ENCODE results near the gene IRF6. TPM values are rescaled to one million over a fixed set of nuclear protein-coding genes. Genes with fewer than 3 reads are reported as not detected.
"Not testable (repeated sequence)": the region's sequence is repeated elsewhere in the genome, so short reads cannot be mapped to it uniquely, and the experiment has no call there.

Gene IRF6
- polyA plus RNA-seq, 6 donors from 2014 or later = 0.54 to 2.4 (median 1.8) TPM; not detected in 1

DNA sequence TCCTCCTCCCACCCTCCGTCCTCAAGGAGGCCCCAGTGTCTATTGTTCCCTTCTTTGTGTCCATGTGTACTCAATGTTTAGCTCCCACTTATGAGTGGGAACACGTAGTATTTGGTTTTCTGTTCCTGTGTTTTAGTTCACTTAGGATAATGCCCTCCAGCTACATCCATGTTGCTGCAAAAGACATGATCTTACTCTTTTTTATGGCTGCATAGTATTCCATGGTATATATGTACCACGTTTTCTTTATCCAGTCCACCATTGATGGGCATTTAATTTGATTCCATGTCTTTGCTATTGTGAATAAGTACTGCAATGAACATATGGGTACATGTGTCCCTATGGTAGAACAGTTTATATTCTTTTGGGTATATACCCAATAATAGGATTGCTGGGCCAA, 12.2 kb downstream of the IRF6 start:
- ATAC-seq (ENCODE audit: low read depth in 2 of 2); DNase-seq; H3K9me3 Mint-ChIP-seq; H3K4me3 Mint-ChIP-seq; H3K27ac Mint-ChIP-seq; H3K4me1 Mint-ChIP-seq: not testable (repeated sequence)
- Mint-ChIP-seq H3K27me3 (peaks cover 41 to 72% (median 67%) of the 10 kb centered on the region in 3 donors), H3K36me3 (peaks cover 15 to 16% of the 10 kb centered on the region in 2 donors)

- H3K9me3 Mint-ChIP-seq = peaks cover 0 to 3% (median 0%) of the 10 kb centered on the region in 7 donors
- H3K4me1 Mint-ChIP-seq = no peaks in the 10 kb centered on the region
- no peak overlapping the region for H3K4me3 Mint-ChIP-seq
- H3K27ac Mint-ChIP-seq = peak overlapping the region in 1 of 6 donors; percentile 26
- H3K27me3 Mint-ChIP-seq = peaks cover 37 to 88% (median 78%) of the 10 kb centered on the region in 3 donors
- ATAC-seq (ENCODE audit: low read depth in 2 of 2) (no peak), DNase-seq (no peak)
- peaks cover 9 to 25% of the 10 kb centered on the region in 2 donors for H3K36me3 Mint-ChIP-seq
Observed at GRCh38 chr1:209791920-209792319, 14.0 kb downstream of the IRF6 start.

DNA sequence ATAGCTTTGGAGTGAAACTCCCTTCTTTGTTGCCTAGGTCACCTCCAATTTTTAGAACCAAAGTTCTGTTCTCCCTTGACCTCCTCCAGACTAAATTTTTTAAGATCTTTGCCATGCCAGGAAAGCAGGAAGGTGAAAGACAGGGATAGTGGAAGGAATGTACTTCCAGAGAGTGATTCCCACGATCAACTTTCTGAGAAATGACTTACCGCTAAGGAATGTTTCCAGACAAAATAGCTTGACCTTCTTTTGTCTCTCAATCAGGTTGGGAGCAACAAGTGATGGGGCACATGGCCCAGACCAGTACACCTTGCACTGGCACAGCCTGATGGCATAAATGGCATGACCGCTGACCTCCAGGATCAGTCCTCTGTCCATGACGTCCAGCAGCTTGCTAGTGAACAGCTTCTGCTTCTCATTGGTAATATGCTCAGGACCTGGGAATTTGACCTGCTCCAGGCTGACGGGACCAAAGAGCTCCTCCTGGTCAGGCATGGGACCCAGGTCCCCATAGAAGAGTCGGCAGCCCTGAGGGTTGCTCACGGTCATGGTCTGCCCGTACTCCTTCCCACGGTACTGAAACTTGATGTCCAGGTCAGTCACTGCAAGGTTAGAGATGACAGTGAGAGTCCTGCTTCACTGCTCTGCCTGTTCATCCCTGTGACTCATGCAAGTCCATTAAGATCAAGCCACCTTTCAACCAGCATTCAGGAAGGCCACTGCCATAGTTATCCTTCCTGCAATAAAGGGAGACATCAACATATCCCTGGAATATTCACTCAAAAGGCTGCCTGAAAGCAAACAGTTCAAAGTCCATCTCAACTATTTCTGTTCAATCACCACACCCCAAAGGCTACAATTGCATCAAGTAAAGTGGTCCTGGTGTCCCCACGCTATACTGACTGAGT, 15.4 kb downstream of the IRF6 start:
- peaks cover 33 to 75% (median 74%) of the 10 kb centered on the region in 3 donors for H3K27me3 Mint-ChIP-seq
- no peak overlapping the region for H3K27ac Mint-ChIP-seq
- H3K4me3 Mint-ChIP-seq = peak overlapping the region in 1 of 8 donors; percentile 3
- ATAC-seq (ENCODE audit: low read depth in 2 of 2) (no peak), DNase-seq (no peak)
- H3K36me3 Mint-ChIP-seq = peaks cover 9 to 25% of the 10 kb centered on the region in 2 donors
- peaks cover 0 to 3% (median 0%) of the 10 kb centered on the region in 7 donors for H3K9me3 Mint-ChIP-seq
- H3K4me1 Mint-ChIP-seq = no peaks in the 10 kb centered on the region

DNA sequence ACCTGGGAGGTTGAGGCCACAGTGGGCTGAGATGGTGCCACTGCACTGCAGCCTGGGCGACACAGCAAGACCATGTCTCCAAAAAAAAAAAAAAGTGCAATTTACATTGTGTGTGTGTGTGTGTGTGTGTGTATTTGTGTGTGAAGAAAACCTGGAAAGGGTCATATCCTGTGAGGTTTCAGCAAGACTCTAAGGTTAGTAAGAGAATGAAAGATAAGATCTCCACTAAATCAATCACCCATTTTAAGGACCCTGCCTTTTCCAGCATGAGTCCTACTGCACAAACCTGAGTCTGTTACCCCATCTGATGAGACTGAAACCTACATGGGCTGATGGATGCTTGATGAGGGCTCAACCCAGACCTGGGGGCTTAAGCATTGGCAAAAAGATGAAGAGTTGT, 16.7 kb downstream of the IRF6 start:
- peaks cover 0 to 6% (median 0%) of the 10 kb centered on the region in 7 donors for H3K9me3 Mint-ChIP-seq
- H3K27ac Mint-ChIP-seq = no peak overlapping the region
- peaks cover 9 to 25% of the 10 kb centered on the region in 2 donors for H3K36me3 Mint-ChIP-seq
- DNase-seq (no peak), ATAC-seq (ENCODE audit: low read depth in 2 of 2) (no peak)
- H3K4me3 Mint-ChIP-seq = no peak overlapping the region
- peaks cover 4 to 10% (median 10%) of the 10 kb centered on the region in 3 donors for H3K4me1 Mint-ChIP-seq
- H3K27me3 Mint-ChIP-seq = peaks cover 29 to 65% (median 62%) of the 10 kb centered on the region in 3 donors

DNA sequence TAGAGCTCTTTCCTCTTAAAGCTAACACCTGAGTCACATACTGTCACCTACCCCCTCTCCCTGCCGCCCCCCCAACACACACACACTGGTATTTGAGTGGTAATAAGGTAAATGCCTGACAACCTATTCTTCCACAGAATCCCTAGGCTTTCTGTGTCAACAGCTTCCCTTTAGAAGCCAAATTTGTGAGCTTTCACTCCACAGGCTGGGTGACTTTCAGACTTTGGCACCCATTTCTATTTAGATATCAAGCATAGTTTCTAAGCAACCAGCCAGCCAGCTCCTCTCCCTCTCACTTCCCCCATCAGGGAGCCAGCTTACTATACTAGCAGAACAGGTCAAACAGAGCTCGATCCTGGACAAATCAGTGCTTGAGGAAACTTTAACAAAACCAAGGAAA, 18.4 kb downstream of the IRF6 start:
- Mint-ChIP-seq H3K27me3 (peaks cover 17 to 50% (median 46%) of the 10 kb centered on the region in 3 donors), H3K4me1 (peaks cover 10 to 26% (median 24%) of the 10 kb centered on the region in 3 donors), H3K4me3 (no peak overlapping the region), H3K9me3 (peaks cover 0 to 7% (median 0%) of the 10 kb centered on the region in 7 donors), H3K27ac (no peak overlapping the region), H3K36me3 (peaks cover 10 to 27% of the 10 kb centered on the region in 2 donors)
- ATAC-seq (ENCODE audit: low read depth in 2 of 2) (no peak), DNase-seq (no peak)

DNA sequence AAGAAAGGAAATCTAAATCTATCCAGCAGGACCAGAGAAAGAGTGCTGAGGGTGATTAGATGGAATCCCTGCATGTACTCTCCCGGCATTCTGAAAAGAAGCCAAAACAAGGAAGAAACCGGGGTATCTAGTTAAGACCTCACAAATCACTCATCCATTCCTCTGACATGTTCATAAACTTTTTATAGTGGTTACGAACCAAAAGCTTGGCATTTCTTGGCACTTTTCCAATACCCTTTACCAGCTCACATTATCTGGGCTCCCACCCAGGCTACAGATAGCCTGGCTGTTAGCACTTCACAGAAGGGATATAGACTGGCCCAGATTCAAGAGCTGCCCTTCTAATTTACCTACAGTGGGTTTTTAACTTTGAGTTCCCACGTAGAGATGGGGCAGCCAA, 19.8 kb downstream of the IRF6 start:
- Mint-ChIP-seq H3K27ac (peak overlapping the region in 2 of 6 donors; percentile 58 to 79), H3K36me3 (peaks cover 8 to 22% of the 10 kb centered on the region in 2 donors), H3K4me1 (peaks cover 10 to 29% (median 28%) of the 10 kb centered on the region in 3 donors), H3K4me3 (peak overlapping the region in 2 of 8 donors; percentile 29 to 32), H3K9me3 (peaks cover 0 to 7% (median 0%) of the 10 kb centered on the region in 7 donors), H3K27me3 (peaks cover 16 to 41% (median 33%) of the 10 kb centered on the region in 3 donors)
- DNase-seq (no peak), ATAC-seq (ENCODE audit: low read depth in 2 of 2) (no peak)

GRCh38 chr1:209785592-209785991, 20.4 kb downstream of the IRF6 start:
- Mint-ChIP-seq H3K27ac (peak overlapping the region in 3 of 6 donors; percentile 58 to 97 (median 79)), H3K36me3 (peaks cover 5 to 17% of the 10 kb centered on the region in 2 donors), H3K4me3 (peak overlapping the region in 1 of 8 donors; percentile 98), H3K9me3 (peaks cover 0 to 7% (median 0%) of the 10 kb centered on the region in 7 donors), H3K27me3 (peaks cover 11 to 35% (median 27%) of the 10 kb centered on the region in 3 donors), H3K4me1 (peaks cover 10 to 29% (median 28%) of the 10 kb centered on the region in 3 donors)
- no peak for ATAC-seq (ENCODE audit: low read depth in 2 of 2)
- DNase-seq = no peak

DNA sequence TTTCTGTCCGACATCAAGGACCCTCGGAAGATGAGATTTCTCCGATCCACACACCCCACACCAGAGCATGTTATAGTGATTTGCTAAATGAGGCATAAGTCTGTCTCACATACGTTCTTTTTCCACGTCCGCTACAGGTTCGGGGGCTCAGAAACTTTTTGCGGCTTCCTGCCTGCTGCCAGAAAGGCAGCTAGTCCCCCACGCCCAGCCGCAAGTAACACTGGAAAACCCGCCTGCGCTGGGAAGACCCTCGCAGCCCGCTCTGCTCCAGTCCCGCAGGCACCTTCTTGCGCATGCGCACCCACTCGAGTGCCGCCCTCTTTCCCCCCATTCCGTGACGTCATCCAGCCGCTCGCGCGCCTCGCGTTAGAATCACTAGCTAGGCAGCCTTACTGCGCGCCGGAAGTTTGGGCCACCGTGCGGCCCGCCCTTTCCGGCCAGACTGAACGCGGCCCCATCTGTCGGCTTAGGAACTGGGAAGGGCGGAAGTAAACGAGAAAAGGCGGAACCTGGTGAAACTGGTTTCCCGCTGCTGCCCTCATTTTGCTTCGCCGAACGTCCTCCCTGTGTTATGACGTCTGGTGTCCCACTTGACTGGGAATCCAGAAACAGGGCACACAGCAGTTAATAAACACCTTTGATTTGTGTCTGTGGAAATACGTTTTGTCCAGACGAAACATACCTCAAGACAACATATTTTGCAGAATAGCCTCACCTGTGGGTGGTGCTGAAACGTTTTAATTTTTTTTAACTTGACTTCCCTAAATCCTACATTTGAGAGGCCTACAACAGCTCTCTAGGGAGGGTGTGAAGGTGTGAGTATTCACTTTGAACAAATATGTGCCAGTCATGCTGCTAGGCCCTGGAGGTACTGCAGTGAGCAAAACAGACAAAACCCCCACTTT, 21.4 kb downstream of the IRF6 start, which contains the start of gene C1orf74:
C1orf74 (minus strand) TSS at position 295 of the 905 bp plus-strand sequence. CDS start 925 bp downstream, outside the sequence.
- peaks cover 9 to 23% of the 10 kb centered on the region in 2 donors for H3K36me3 Mint-ChIP-seq
- H3K27ac Mint-ChIP-seq = peak within 1 kb of the TSS; percentile 97 to 99 (median 98)
- peaks cover 10 to 29% (median 28%) of the 10 kb centered on the region in 3 donors for H3K4me1 Mint-ChIP-seq
- H3K4me3 Mint-ChIP-seq = peak within 1 kb of the TSS; percentile 88 to 98 (median 98)
- ATAC-seq (ENCODE audit: low read depth in 2 of 2) (peak; percentile 98 to 99), DNase-seq (peak; percentile 99)
- H3K9me3 Mint-ChIP-seq = peaks cover 0 to 7% (median 0%) of the 10 kb centered on the region in 7 donors
- H3K27me3 Mint-ChIP-seq = peaks cover under 1 to 24% (median 16%) of the 10 kb centered on the region in 3 donors

DNA sequence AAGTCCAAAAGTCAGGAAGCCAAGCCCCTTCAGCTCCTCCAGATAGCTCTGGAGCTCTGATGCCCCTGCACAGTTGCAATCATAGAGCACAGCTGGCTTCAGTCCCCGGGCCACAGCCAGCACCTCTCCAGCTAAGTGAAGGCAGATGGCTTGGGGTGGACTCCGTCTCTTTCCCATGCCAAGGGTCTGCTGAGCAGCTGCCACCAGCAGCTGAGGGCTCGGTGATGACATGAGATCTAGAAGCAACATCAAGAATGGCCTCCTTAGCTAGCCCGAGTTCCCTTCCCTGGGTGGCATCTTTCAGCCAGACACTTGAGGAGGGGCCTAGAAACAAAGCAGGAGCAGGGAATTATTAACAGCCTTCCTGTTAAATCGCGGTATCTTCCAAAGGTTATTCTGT, 22.6 kb downstream of the IRF6 start:
- Mint-ChIP-seq H3K27me3 (peaks cover 0 to 17% (median 15%) of the 10 kb centered on the region in 3 donors), H3K27ac (peak overlapping the region in 3 of 6 donors; percentile 5 to 99 (median 97)), H3K36me3 (peaks cover 12 to 24% of the 10 kb centered on the region in 2 donors), H3K9me3 (peaks cover 0 to 7% (median 0%) of the 10 kb centered on the region in 7 donors), H3K4me3 (peak overlapping the region in 7 of 8 donors; percentile 88 to 98 (median 97)), H3K4me1 (peaks cover 10 to 35% (median 29%) of the 10 kb centered on the region in 3 donors)
- no peak for DNase-seq
- no peak for ATAC-seq (ENCODE audit: low read depth in 2 of 2)

GRCh38 chr1:209780268-209780667, 25.7 kb downstream of the IRF6 start:
- Mint-ChIP-seq H3K4me1 (peaks cover 10 to 40% (median 36%) of the 10 kb centered on the region in 3 donors), H3K27ac (peak overlapping the region in 4 of 6 donors; percentile 56 to 89 (median 71))
- ATAC-seq (ENCODE audit: low read depth in 2 of 2) = no peak

DNA sequence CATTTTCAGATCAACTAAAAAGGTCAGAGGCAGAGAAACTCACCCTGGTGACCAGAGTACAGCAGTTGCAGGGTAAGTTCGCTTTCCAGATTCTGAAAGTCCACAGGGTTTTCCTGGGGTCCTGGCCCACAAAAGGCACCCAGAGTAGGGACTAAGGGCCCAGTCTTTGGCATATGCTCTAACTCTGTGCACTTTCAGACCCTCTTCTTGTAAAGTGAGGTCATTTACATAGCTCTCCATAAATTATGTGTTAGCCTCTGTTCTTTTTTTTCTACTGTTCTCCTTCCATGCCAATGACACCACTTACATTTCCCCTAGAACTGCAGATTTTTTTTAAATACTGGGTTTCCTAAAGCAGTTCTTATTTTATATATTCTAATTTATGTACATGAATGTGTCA, 27.8 kb downstream of the IRF6 start:
- Mint-ChIP-seq H3K4me1 (peaks cover 0 to 19% (median 15%) of the 10 kb centered on the region in 3 donors), H3K27ac (peak overlapping the region in 2 of 6 donors; percentile 15 to 36), H3K4me3 (no peak overlapping the region), H3K36me3 (peaks cover 32 to 36% of the 10 kb centered on the region in 2 donors), H3K27me3 (no peaks in the 10 kb centered on the region), H3K9me3 (no peaks in the 10 kb centered on the region)
- ATAC-seq (ENCODE audit: low read depth in 2 of 2) = no peak
- no peak for DNase-seq

More at GRCh38 chr1:209780268-209780667, 25.7 kb downstream of the IRF6 start:
- DNase-seq = no peak
- Mint-ChIP-seq H3K4me3 (no peak overlapping the region), H3K36me3 (peaks cover 21% of the 10 kb centered on the region in 2 donors), H3K27me3 (no peaks in the 10 kb centered on the region), H3K9me3 (peaks cover 0 to 3% (median 0%) of the 10 kb centered on the region in 7 donors)

DNA sequence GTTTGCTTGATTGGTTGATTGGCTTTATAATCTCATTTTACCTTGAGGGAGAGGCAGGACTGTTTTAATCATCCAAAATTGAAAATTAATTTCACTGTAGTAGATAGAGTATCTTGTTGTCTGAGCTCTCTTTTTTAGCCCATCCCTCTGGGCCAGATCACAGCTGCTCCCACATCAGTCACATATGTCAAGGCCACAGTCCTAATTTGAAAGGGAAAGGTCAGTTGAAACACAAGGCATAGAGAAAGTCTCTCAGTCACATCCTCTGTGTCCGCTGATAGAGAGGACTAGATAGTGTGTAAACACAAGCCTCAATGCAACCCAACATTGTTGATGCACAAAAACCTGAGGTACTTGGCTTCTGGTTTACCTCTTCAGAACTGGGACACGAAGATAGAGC, 28.4 kb downstream of the IRF6 start:
- no peaks in the 10 kb centered on the region for H3K27me3 Mint-ChIP-seq
- H3K4me1 Mint-ChIP-seq = peaks cover 0 to 14% (median 13%) of the 10 kb centered on the region in 3 donors
- H3K4me3 Mint-ChIP-seq = peak overlapping the region in 1 of 8 donors; percentile 22
- DNase-seq = no peak
- no peak for ATAC-seq (ENCODE audit: low read depth in 2 of 2)
- H3K9me3 Mint-ChIP-seq = no peaks in the 10 kb centered on the region
- peaks cover 30 to 35% of the 10 kb centered on the region in 2 donors for H3K36me3 Mint-ChIP-seq
- no peak overlapping the region for H3K27ac Mint-ChIP-seq
